Measurements from ENCODE around the gene ZNF638. TPM values are rescaled to one million over a fixed set of nuclear protein-coding genes. Genes with fewer than 3 reads are reported as not detected.
A peak's percentile ranks its signal among the peaks of the same experiment; 100 is the strongest.

Gene ZNF638
- total and polyA plus RNA-seq, 9 of the 15 experiments (the other 6 are each of a cell fraction or from before 2014, with no cell fraction given): 53.3 to 165 (median 98.8) TPM

- TF ChIP-seq TCF7L2 (IDR thresholded peaks at IDR 0.05; ENCODE audit: low read depth, low read length) (no peak), SMAD1 (IDR thresholded peaks at IDR 0.05; ENCODE audit: low read depth, low read length, partially characterized antibody) (no peak), ZNF143 (CRISPR knock-in tag; IDR thresholded peaks at IDR 0.05) (no peak), CBX3 (IDR thresholded peaks at IDR 0.05; ENCODE audit: borderline replicate concordance in 1 of 2, low read length in 2 of 2) (no peak), TSHZ1 (CRISPR knock-in tag; IDR thresholded peaks at IDR 0.05) (no peak), ZSCAN29 (IDR thresholded peaks at IDR 0.05) (no peak), TAF9B (IDR thresholded peaks at IDR 0.05; ENCODE audit: partially characterized antibody) (no peak)
These were observed 149.5 kb downstream of the ZNF638 start (continued) for GRCh38 chr2:71481111-71481510.

- 2% methylated on average over 4 of the region's 4 CpGs for WGBS (ENCODE audit: insufficient coverage, low coverage, missing lambda C conversion rate)
- H3K9ac ChIP-seq (ENCODE audit: insufficient read depth in 1 of 2, low read depth in 2 of 2, low read length in 2 of 2): 0 out of 4 replicates have a peak overlapping the region, but pooled peaks of 1 of the 2 experiments have one; percentile 26
- no peak overlapping the region for H3K4me2 ChIP-seq (ENCODE audit: insufficient read depth, low read length)
- peaks cover 17 to 32% of the 10 kb centered on the region in 2 experiments; a peak in 4 of 5 replicates for H3K27me3 ChIP-seq (ENCODE audit: control insufficient read depth in 2 of 2, insufficient read depth in 2 of 2, low read length in 2 of 2)
- ChIA-PET POLR2A (interaction anchor here (1.1 kb wide), 2 partner anchors 8 to 26 kb away, joined by 3 to 4 read pairs; no protein-coding TSS in a partner anchor), CTCF (ENCODE audit: low intra/inter-chr PET ratio) (no interaction called here)
- no peak for FAIRE-seq
- no peaks in the 10 kb centered on the region for H3K36me3 ChIP-seq (ENCODE audit: control insufficient read depth, insufficient read depth, low read length)
- no peak overlapping the region for H3K4me3 ChIP-seq
- no peaks in the 10 kb centered on the region for H3K9me3 ChIP-seq (replicated peaks; ENCODE audit: control insufficient read depth, insufficient read depth, low read depth, low read length)
- H3K9me1 ChIP-seq (ENCODE audit: control insufficient read depth, insufficient read depth, low read length): no peaks in the 10 kb centered on the region
- no peak overlapping the region for H2AFZ ChIP-seq (ENCODE audit: low read depth, low read length)
- H3K27ac ChIP-seq (ENCODE audit: extremely low read depth, low read depth, low read length): no peak overlapping the region
- in situ Hi-C loops (cut with MboI): no loop called here
- no TSS peak for BruUV-seq (replicated peaks)
- H3K79me2 ChIP-seq (ENCODE audit: control insufficient read depth, insufficient read depth, low read length): no peaks in the 10 kb centered on the region
- ATAC-seq: peak; percentile 59
- no peaks in the 10 kb centered on the region for H4K20me1 ChIP-seq (replicated peaks; ENCODE audit: control insufficient read depth, insufficient read depth, low read length)
- no peak for DNase-seq (ENCODE audit: extremely low read depth in 1 of 4, low spot score in 3 of 4)
- no peaks in the 10 kb centered on the region for H3K4me1 ChIP-seq (replicated peaks in 1 of 2; ENCODE audit: control insufficient read depth in 2 of 2, insufficient read depth in 2 of 2, low read length in 2 of 2)
- intact Hi-C loops (cut with micrococcal nuclease): no loop called here
- TF ChIP-seq FOXA3 (CRISPR knock-in tag; conservative IDR thresholded peaks at IDR 0.05 in 1 of 2, IDR thresholded peaks at IDR 0.05 in 1 of 2) (no peak), AFF1 (IDR thresholded peaks at IDR 0.05; ENCODE audit: low read depth in 1 of 2, partially characterized antibody in 2 of 2) (no peak), TEAD1 (CRISPR knock-in tag; IDR thresholded peaks at IDR 0.05) (no peak), ZBTB1 (CRISPR knock-in tag; IDR thresholded peaks at IDR 0.05; ENCODE audit: borderline replicate concordance, low read depth) (no peak)
These were observed 150.5 kb downstream of the ZNF638 start for GRCh38 chr2:71482055-71482454.

Measured in K562 (cell line).